ENCODE results near the gene PEX14. TPM values are rescaled to one million over a fixed set of nuclear protein-coding genes. Genes with fewer than 3 reads are reported as not detected.

The PEX14 gene
- total and polyA plus RNA-seq, 5 donors, result 17.5 to 24.6 (median 20.8) TPM

GRCh38 chr1:10662090-10662688 is 187.4 kb downstream of the PEX14 start:
- DNase-seq (no peak), ATAC-seq (no peak)
- Histone ChIP-seq H3K27ac (ENCODE audit: low read length) (no peak overlapping the region), H3K4me3 (ENCODE audit: low read length) (no peak overlapping the region), H3K9me3 (ENCODE audit: control insufficient read depth, low read length) (no peaks in the 10 kb centered on the region), H3K27me3 (ENCODE audit: control insufficient read depth, insufficient read depth) (no peaks in the 10 kb centered on the region), H3K4me1 (ENCODE audit: control insufficient read depth, insufficient read depth, low read length) (peaks cover 6% of the 10 kb centered on the region)
- WGBS, result 95% methylated on average over 8 of the region's 8 CpGs
- intact Hi-C loops (cut with DNase I), result no loop called here

- intact Hi-C loops (cut with DNase I), result no loop called here
- Histone ChIP-seq H3K27me3 (ENCODE audit: control insufficient read depth, insufficient read depth) (no peaks in the 10 kb centered on the region), H3K27ac (ENCODE audit: low read length) (peak overlapping the region; percentile 65), H3K4me3 (ENCODE audit: low read length) (no peak overlapping the region), H3K4me1 (ENCODE audit: control insufficient read depth, insufficient read depth, low read length) (peaks cover 6% of the 10 kb centered on the region), H3K9me3 (ENCODE audit: control insufficient read depth, low read length) (no peaks in the 10 kb centered on the region)
- ATAC-seq (no peak), DNase-seq (no peak)
- 62% methylated on average over 26 of the region's 26 CpGs for WGBS
These were observed 188.3 kb downstream of the PEX14 start for GRCh38 chr1:10662824-10663677.

- DNase-seq, result peak; percentile 72 to 91 (median 90)
- intact Hi-C loops (cut with DNase I), result no loop called here
- ATAC-seq, result peak; percentile 63 to 74
These were observed 188.9 kb downstream of the PEX14 start for GRCh38 chr1:10663678-10664035.

GRCh38 chr1:10664251-10664650 is 189.5 kb downstream of the PEX14 start:
- intact Hi-C loops (cut with DNase I), result no loop called here
- peak; percentile 36 to 83 (median 83) for DNase-seq
- whole genome bisulfite sequencing, result 44% methylated on average over 15 of the region's 15 CpGs

More at GRCh38 chr1:10663678-10664035, 188.9 kb downstream of the PEX14 start:
- H3K4me1 ChIP-seq (ENCODE audit: control insufficient read depth, insufficient read depth, low read length), result peaks cover 8% of the 10 kb centered on the region
- H3K27me3 ChIP-seq (ENCODE audit: control insufficient read depth, insufficient read depth), result no peaks in the 10 kb centered on the region
- peak overlapping the region; percentile 65 for H3K27ac ChIP-seq (ENCODE audit: low read length)
- H3K4me3 ChIP-seq (ENCODE audit: low read length), result no peak overlapping the region
- WGBS, result 30% methylated on average over 15 of the region's 15 CpGs
- H3K9me3 ChIP-seq (ENCODE audit: control insufficient read depth, low read length), result no peaks in the 10 kb centered on the region

GRCh38 chr1:10665226-10665625 is 190.5 kb downstream of the PEX14 start:
- intact Hi-C loops (cut with DNase I), result no loop called here
- no peaks in the 10 kb centered on the region for H3K9me3 ChIP-seq (ENCODE audit: control insufficient read depth, low read length)
- H3K4me3 ChIP-seq (ENCODE audit: low read length), result no peak overlapping the region
- H3K4me1 ChIP-seq (ENCODE audit: control insufficient read depth, insufficient read depth, low read length), result peaks cover 12% of the 10 kb centered on the region
- DNase-seq (no peak), ATAC-seq (no peak)
- no peak overlapping the region for H3K27ac ChIP-seq (ENCODE audit: low read length)
- 94% methylated on average over 31 of the region's 31 CpGs for WGBS
- no peaks in the 10 kb centered on the region for H3K27me3 ChIP-seq (ENCODE audit: control insufficient read depth, insufficient read depth)

More at GRCh38 chr1:10664251-10664650, 189.5 kb downstream of the PEX14 start:
- Histone ChIP-seq H3K27ac (ENCODE audit: low read length) (peak overlapping the region; percentile 65), H3K27me3 (ENCODE audit: control insufficient read depth, insufficient read depth) (no peaks in the 10 kb centered on the region), H3K4me1 (ENCODE audit: control insufficient read depth, insufficient read depth, low read length) (peaks cover 12% of the 10 kb centered on the region), H3K4me3 (ENCODE audit: low read length) (no peak overlapping the region), H3K9me3 (ENCODE audit: control insufficient read depth, low read length) (no peaks in the 10 kb centered on the region)
- ATAC-seq, result peak; percentile 7 to 40

- H3K4me1 ChIP-seq (ENCODE audit: control insufficient read depth, insufficient read depth, low read length), result peaks cover 12% of the 10 kb centered on the region
- WGBS, result 76% methylated on average over 36 of the region's 36 CpGs
- H3K4me3 ChIP-seq (ENCODE audit: low read length), result no peak overlapping the region
- H3K9me3 ChIP-seq (ENCODE audit: control insufficient read depth, low read length), result no peaks in the 10 kb centered on the region
- DNase-seq (peak; percentile 69 to 88 (median 85)), ATAC-seq (peak; percentile 62 to 68)
- peak overlapping the region; percentile 74 for H3K27ac ChIP-seq (ENCODE audit: low read length)
- intact Hi-C loops (cut with DNase I), result no loop called here
- H3K27me3 ChIP-seq (ENCODE audit: control insufficient read depth, insufficient read depth), result no peaks in the 10 kb centered on the region
These were observed 191.4 kb downstream of the PEX14 start for GRCh38 chr1:10665930-10666850.

GRCh38 chr1:10667861-10668761 is 193.4 kb downstream of the PEX14 start:
- 50% methylated on average over 40 of the region's 40 CpGs for WGBS
- DNase-seq (no peak), ATAC-seq (peak in 1 of 2 donors; percentile 7)
- intact Hi-C loops (cut with DNase I), result no loop called here
- Histone ChIP-seq H3K9me3 (ENCODE audit: control insufficient read depth, low read length) (no peaks in the 10 kb centered on the region), H3K4me3 (ENCODE audit: low read length) (no peak overlapping the region), H3K4me1 (ENCODE audit: control insufficient read depth, insufficient read depth, low read length) (peaks cover 11% of the 10 kb centered on the region), H3K27ac (ENCODE audit: low read length) (peak overlapping the region; percentile 0), H3K27me3 (ENCODE audit: control insufficient read depth, insufficient read depth) (no peaks in the 10 kb centered on the region)

- intact Hi-C loops (cut with DNase I), result no loop called here
- no peak overlapping the region for H3K27ac ChIP-seq (ENCODE audit: low read length)
- peaks cover 9% of the 10 kb centered on the region for H3K4me1 ChIP-seq (ENCODE audit: control insufficient read depth, insufficient read depth, low read length)
- WGBS, result 75% methylated on average over 12 of the region's 12 CpGs
- ATAC-seq (no peak), DNase-seq (no peak)
- H3K9me3 ChIP-seq (ENCODE audit: control insufficient read depth, low read length), result no peaks in the 10 kb centered on the region
- no peaks in the 10 kb centered on the region for H3K27me3 ChIP-seq (ENCODE audit: control insufficient read depth, insufficient read depth)
- no peak overlapping the region for H3K4me3 ChIP-seq (ENCODE audit: low read length)
These were observed 194.8 kb downstream of the PEX14 start for GRCh38 chr1:10669570-10669969.

GRCh38 chr1:10670190-10670589 is 195.4 kb downstream of the PEX14 start:
- no peak for ATAC-seq
- H3K4me1 ChIP-seq (ENCODE audit: control insufficient read depth, insufficient read depth, low read length), result peaks cover 7% of the 10 kb centered on the region
- intact Hi-C loops (cut with DNase I), result loop anchor here in 1 of 4 donors (10.0 kb wide), 1 partner anchor 195 kb away; no protein-coding TSS in a partner anchor

GRCh38 chr1:10671090-10671489 is 196.3 kb downstream of the PEX14 start:
- Histone ChIP-seq H3K4me1 (ENCODE audit: control insufficient read depth, insufficient read depth, low read length) (peaks cover 5% of the 10 kb centered on the region), H3K9me3 (ENCODE audit: control insufficient read depth, low read length) (no peaks in the 10 kb centered on the region), H3K27me3 (ENCODE audit: control insufficient read depth, insufficient read depth) (no peaks in the 10 kb centered on the region), H3K4me3 (ENCODE audit: low read length) (no peak overlapping the region), H3K27ac (ENCODE audit: low read length) (no peak overlapping the region)
- ATAC-seq, result no peak
- DNase-seq, result no peak
- intact Hi-C loops (cut with DNase I), result loop anchor here in 1 of 4 donors (10.0 kb wide), 1 partner anchor 194 kb away; no protein-coding TSS in a partner anchor
- WGBS, result 69% methylated on average over 18 of the region's 18 CpGs

More at GRCh38 chr1:10670190-10670589, 195.4 kb downstream of the PEX14 start:
- H3K27me3 ChIP-seq (ENCODE audit: control insufficient read depth, insufficient read depth), result no peaks in the 10 kb centered on the region
- WGBS, result 86% methylated on average over 10 of the region's 10 CpGs
- no peak overlapping the region for H3K27ac ChIP-seq (ENCODE audit: low read length)
- H3K9me3 ChIP-seq (ENCODE audit: control insufficient read depth, low read length), result no peaks in the 10 kb centered on the region
- no peak overlapping the region for H3K4me3 ChIP-seq (ENCODE audit: low read length)
- no peak for DNase-seq
